DMS153 treated with DMSO at 0.1 percent for 48 hours (cell line): ENCODE data around the gene PSAPL1.

Experiments
- DNase-seq: peaks from one replicate; lab custom pipeline; 2025; ENCODE audit not compliant: unreplicated experiment; lab: John Stamatoyannopoulos, UW

PSAPL1 gene

GRCh38 chr4:7398104-7398423, 36.7 kb downstream of the PSAPL1 start:
- peak; percentile 39 for DNase-seq

DNA sequence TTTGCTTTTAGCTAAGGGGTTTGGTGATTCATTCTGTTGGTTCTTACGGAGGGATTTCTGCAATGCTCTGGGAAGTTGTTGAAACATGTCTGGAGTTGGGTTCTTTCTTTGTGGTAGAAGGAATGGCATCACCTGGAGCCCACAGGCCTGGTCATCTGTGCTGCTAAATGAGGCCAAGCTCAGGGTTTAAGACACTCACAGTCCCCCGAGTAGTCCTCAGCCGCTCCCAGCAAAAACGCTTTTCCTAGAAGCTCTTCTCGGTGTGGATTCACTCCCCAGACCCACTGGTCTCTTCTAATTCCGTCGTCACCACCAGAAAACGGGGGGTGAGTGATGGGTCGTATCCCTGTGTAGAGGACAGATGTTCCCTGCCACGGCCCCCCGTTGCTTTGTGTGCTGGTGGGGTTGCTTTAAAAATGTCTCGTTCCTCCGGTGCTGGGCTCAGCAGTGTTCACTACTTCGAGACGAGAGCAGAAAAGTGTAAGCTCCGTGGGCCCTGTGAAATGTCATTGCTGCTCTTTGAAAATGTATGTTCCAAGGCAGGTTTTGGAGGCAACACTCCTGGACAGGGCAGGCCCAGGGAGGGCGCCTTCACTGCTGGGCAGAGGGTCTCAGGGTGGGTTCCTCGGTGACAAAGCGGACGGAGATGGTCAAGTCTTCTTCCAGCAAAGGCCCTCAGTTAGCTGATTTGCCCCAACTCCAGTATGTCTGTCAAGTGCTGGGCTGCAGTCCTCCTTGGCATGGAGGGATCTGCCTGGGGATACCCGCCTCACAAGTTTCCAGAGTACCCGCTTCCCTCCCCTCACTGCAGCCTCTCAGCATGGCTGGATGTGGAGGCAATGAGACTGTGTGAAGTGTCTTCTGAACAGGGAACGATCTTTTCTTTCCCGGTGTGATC, 37.3 kb downstream of the PSAPL1 start:
- no peak for DNase-seq

DNA sequence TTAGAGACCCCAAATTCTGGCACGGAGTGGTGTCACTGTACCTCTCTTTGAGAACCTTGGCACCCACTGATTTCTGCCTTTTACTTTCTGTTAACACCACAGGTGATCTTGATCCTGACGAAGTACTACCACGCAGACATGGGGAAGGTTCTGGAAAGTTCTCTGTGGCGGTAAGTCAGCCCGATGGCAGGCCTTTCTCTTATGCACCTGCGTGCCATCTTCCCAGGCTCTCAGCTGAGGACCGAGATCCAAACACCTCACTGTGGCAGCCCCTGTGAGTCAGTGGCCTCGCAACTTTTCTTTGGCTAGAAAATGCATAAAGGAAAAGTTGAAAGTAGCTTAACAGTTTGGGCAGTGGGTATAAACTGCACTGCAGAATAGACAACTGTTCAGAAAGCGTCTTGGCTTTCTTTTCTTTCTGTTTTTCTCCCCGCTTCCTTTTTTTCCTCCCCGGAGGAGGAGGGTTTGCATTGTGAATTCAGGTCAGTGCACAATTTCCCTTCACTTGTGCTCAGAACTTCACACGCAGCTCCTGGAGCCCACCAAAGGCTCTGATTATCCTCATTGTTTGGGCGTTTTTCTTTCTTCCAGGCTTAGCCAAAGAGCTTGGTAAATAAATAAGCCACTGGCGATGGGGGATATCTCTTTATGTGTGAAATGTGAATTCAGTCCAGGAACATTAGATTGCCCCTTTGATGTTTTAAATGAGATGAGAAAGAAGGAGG, 38.4 kb downstream of the PSAPL1 start:
- DNase-seq = no peak

GRCh38 chr4:7395645-7396044, 39.1 kb downstream of the PSAPL1 start:
- DNase-seq = no peak

- DNase-seq = no peak
Observed at GRCh38 chr4:7394681-7395451, 39.9 kb downstream of the PSAPL1 start.

GRCh38 chr4:7393601-7394575, 40.8 kb downstream of the PSAPL1 start:
- no peak for DNase-seq

GRCh38 chr4:7392438-7393421, 42.0 kb downstream of the PSAPL1 start:
- no peak for DNase-seq

DNA sequence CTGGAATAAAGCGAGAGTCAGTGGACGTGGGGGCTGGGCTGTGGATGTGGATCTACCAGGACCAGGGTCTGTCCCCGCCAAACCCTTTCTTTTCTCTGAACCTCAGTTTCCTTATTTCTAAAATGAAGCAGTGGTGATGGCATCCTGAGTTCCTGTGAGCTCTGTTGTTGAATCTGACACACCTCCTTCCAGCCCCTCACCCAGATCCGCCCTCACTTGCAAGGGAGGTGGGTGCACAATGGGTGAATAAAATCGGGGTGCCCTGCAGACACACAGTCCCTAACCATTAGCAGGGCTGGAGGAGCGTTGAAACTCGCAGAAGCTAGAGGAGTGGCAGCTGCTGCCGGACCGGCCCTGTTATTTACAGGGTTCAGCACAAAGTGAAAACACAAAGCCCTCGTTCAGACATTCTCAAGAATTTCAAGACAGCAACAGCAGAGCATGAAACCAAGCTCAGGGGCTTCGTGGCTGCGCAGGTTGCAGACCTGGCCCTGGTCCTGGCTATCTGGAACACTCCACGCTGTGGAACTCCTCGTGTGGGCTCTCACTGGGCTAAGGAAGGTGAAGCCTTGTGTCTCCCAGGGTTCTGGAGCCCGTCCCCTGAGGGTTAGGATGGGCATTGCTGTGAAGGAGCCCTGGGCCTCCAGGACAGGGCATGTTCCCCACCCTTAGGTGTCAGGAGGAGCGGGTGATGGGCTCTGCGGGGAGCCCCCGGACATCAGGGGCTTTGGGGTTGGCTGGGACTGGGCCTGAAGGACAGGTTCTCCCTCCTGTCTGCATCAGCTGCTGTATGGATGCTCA, 42.9 kb downstream of the PSAPL1 start:
- DNase-seq = no peak

GRCh38 chr4:7390906-7391636, 43.7 kb downstream of the PSAPL1 start:
- no peak for DNase-seq

GRCh38 chr4:7390336-7390735, 44.4 kb downstream of the PSAPL1 start:
- DNase-seq = no peak

- no peak for DNase-seq
Observed at GRCh38 chr4:7389719-7390118, 45.0 kb downstream of the PSAPL1 start.

DNA sequence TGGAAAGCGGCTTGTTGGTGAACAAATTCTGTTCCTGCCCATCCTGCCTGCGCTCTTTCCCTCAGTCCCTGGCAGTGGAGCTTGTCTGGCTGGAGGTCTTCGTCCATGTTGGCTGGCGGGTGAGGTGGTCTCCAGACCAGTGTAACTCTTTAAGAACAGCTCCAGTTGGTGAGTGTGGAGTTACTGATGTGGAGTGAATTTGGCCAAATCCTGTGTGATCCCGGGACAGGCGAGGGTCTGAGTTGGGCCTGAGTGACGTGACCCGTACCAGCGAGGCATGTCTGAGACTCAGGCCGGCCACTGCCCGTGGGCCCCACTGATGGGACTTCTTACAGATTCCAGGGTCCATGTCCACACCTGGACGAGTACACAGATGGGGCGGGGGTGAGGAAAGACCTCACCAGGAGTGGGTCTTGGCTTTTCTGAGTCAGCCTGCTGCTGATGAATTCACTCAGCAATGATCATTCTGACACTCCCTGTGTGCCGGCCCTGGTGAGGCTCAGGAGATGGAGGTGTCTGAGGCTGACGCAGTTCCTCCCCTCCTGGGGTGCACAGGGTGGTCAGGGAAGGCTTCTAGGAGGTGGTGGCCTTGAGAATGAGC, 45.5 kb downstream of the PSAPL1 start:
- no peak for DNase-seq

GRCh38 chr4:7388627-7389026, 46.1 kb downstream of the PSAPL1 start:
- DNase-seq = no peak

DNA sequence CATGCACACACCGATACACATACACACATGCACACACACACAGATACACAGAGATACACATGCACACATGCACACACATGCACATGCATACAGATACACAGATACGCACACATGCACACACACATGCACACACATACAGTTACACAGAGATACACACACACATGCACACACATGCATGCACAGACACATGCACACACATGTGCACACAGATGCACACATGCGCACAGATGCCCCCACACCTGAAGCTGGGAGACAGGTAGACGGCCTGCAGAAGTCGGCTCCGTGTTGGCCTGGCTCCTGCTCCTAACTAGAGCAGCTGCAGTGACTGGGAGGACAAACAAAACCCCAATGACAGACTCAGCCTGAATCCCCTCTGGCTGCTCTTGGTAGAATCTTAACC, 46.8 kb downstream of the PSAPL1 start:
- DNase-seq = no peak

DNA sequence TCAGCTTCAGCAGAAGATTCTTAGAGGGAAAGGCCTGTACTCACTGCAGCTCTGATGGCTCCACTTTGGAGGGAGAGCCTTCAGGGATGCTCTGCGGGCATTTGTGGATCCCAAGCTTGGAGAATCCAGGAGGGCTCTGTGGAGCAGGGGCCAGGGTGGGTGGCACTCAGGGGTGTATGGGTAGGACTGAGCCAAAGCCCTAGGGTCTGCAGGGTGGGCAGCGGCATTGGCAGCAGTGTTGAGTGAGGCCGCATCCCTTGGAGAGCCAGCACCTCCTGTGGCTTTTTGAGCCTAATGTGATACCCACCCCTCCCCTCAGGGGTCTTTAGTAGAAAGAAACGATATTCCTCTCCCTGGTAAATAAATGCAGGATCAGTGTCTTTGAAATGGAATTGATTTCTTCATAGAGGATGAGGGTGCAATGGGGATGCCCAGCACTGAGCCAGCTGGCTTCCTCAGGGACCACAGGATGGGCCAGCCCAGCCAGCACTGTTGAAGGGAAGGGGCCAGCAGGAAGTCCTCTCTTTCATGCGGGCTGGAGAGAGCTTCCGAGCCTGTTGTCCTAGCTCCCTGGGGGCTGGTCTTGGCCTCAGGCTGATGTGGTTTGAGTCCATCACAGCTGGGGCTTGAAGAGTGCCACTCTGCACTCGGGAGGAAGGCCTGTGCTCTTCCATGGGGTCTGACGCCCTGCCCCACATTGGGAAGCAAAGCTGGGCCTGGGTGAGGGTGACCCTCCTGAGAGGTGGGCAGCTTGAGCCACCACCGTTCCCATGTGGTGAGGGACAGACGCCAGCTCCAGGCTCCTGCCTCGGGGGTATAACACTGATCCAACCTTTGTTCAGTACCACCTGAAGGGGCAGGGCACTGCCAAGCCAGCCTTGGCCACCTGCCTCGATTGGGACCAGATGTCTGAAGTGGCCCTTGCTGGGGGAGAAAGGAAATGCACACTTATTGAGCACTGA, 49.5 kb downstream of the PSAPL1 start:
- DNase-seq = no peak
